ENCODE measurements around the gene LGALS8.
"Not testable (repeated sequence)": the region's sequence is repeated elsewhere in the genome, so short reads cannot be mapped to it uniquely, and the experiment has no call there.

The LGALS8 gene

GRCh38 chr1:236523704-236524141 lies at the start of gene LGALS8:
Gene LGALS8 (plus strand): TSS chr1:236523982. CDS start chr1:236526071, 2,089 bp downstream.
- peak; percentile 52 to 63 for DNase-seq

- no peak for DNase-seq
Measured at GRCh38 chr1:236476019-236476418, 47.8 kb upstream of the LGALS8 start.

GRCh38 chr1:236480758-236481436 lies 42.9 kb upstream of the LGALS8 start:
- DNase-seq, result no peak

GRCh38 chr1:236484310-236484971 lies 39.3 kb upstream of the LGALS8 start:
- DNase-seq, result no peak

GRCh38 chr1:236486356-236487002 lies 37.3 kb upstream of the LGALS8 start:
- DNase-seq, result no peak

GRCh38 chr1:236489161-236489560 lies 34.6 kb upstream of the LGALS8 start:
- DNase-seq, result not testable (repeated sequence)

- DNase-seq, result peak; percentile 29 to 49
Measured at GRCh38 chr1:236489710-236490377, 33.9 kb upstream of the LGALS8 start.

- no peak for DNase-seq
Measured at GRCh38 chr1:236491469-236492136, 32.2 kb upstream of the LGALS8 start.

GRCh38 chr1:236492378-236492777 lies 31.4 kb upstream of the LGALS8 start:
- no peak for DNase-seq

GRCh38 chr1:236494082-236494481 lies 29.7 kb upstream of the LGALS8 start:
- no peak for DNase-seq

- no peak for DNase-seq
Measured at GRCh38 chr1:236494586-236495466, 29.0 kb upstream of the LGALS8 start.

- DNase-seq, result no peak
Measured at GRCh38 chr1:236495467-236496112, 28.2 kb upstream of the LGALS8 start.

- no peak for DNase-seq
Measured at GRCh38 chr1:236497908-236498307, 25.9 kb upstream of the LGALS8 start.

- DNase-seq, result no peak
Measured at GRCh38 chr1:236501093-236501492, 22.7 kb upstream of the LGALS8 start.

- no peak for DNase-seq
Measured at GRCh38 chr1:236502579-236502971, 21.2 kb upstream of the LGALS8 start.

- DNase-seq, result peak; percentile 64 to 65
Measured at GRCh38 chr1:236502972-236503639, 20.7 kb upstream of the LGALS8 start.

- DNase-seq, result not testable (repeated sequence)
Measured at GRCh38 chr1:236504338-236504737, 19.4 kb upstream of the LGALS8 start.

- no peak for DNase-seq
Measured at GRCh38 chr1:236507022-236507700, 16.6 kb upstream of the LGALS8 start.

- DNase-seq, result no peak
Measured at GRCh38 chr1:236508593-236509027, 15.2 kb upstream of the LGALS8 start.

- DNase-seq, result no peak
Measured at GRCh38 chr1:236509203-236509602, 14.6 kb upstream of the LGALS8 start.
